CD4-positive, alpha-beta T cell treated with Interleukin-15 for 1 hour (primary cell): ENCODE data around the gene SERPINH1.

Experiments
- DNase-seq: peaks from one replicate; pipeline ENCODE4 v3.0.0-alpha.2; 2020

SERPINH1 gene

DNA sequence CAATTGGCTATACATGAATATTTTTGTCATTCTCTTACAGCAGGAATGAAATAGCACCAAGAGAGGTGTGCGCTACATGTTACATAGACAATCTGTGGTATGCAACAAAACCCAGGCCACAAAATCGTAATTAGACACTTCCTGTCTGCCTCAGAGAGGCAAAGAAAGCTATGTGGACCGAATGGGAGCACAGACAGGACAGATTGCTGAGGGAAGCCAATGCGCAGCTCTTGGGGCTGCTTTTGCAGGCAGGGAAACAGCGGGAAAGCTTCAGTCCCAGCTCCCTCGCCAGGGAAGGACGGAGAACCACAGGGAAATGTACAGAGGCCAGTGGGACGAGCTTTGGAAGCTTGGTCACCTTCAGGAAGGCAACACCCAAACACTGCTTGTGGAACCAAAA lies 40.9 kb downstream of the SERPINH1 start:
- no peak for DNase-seq

- DNase-seq = no peak
These were observed 42.0 kb downstream of the SERPINH1 start for GRCh38 chr11:75603791-75604736.

DNA sequence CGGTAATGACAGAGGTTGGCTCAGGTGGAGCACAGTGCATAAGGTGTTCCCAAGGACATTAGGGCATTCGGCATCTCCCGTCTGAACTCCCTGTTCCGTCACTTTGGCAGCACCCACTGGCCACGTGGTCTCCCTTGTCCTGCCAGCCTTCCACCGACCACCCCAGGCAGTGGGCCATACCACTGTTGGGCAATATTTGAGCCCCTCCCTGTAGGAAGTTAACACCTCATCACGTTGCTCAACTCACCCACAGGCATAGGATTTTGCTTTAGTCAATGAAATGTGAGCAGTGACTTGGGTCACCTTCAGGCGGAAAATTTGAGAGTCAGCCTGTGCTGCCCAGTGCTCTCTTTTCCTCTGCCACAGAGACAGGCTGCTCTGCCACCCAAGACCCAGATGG lies 44.0 kb downstream of the SERPINH1 start:
- DNase-seq = no peak

- no peak for DNase-seq
These were observed 49.8 kb downstream of the SERPINH1 start for GRCh38 chr11:75611823-75612222.

- DNase-seq = no peak
These were observed 53.7 kb downstream of the SERPINH1 start for GRCh38 chr11:75615751-75616150.

DNA sequence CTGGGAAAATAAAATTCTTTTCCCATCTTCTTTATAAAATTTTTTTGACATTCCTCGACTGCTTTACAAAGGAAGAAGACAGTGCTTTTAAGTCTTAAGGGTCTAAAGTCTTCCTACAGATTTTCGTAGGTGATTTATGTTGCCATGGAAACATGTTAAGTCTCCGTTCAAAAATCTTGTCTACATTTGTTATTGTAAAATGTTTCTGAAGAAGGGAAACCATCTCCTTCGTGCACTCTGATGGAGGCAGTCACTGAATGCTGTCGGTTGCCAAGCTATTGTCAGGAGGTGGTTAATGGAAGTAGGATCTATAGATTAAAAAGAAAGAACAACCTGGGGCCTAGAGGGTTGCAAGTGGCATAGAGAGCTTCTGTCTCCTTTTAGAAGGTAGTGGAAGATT lies 54.2 kb downstream of the SERPINH1 start:
- no peak for DNase-seq
